Nephron progenitor cell (in vitro differentiated cells): Measurements from ENCODE around the gene UQCRQ.

ENCODE experiments used
- DNase-seq: peaks from one replicate; pipeline ENCODE4 v3.0.0; 2021
- H3K27ac Mint-ChIP-seq: 2 replicates; pipeline ENCODE4 v1.8.0; 2021; ENCODE audit warnings: mild to moderate bottlenecking, moderate library complexity, mixed read lengths
- H3K27me3 Mint-ChIP-seq: 2 replicates; pipeline ENCODE4 v1.8.0; 2021; ENCODE audit warnings: mild to moderate bottlenecking, low read depth, mixed read lengths; ENCODE audit not compliant: poor library complexity
- H3K36me3 Mint-ChIP-seq: 2 replicates; pipeline ENCODE4 v1.8.0; 2021; ENCODE audit warnings: low read depth, mixed read lengths
- H3K4me1 Mint-ChIP-seq: 2 replicates; pipeline ENCODE4 v1.8.0; 2021; ENCODE audit warnings: mixed read lengths
- H3K4me3 Mint-ChIP-seq: 2 replicates; pipeline ENCODE4 v1.8.0; 2021; ENCODE audit warnings: mild to moderate bottlenecking, moderate library complexity, mixed read lengths
- H3K9me3 Mint-ChIP-seq: 2 replicates; pipeline ENCODE4 v1.8.0; 2021; ENCODE audit warnings: mild to moderate bottlenecking, moderate library complexity, mixed read lengths
- TF ChIP-seq, protein P1 (sequence below): fragments of 200-600 bp; sonication (generic); IDR thresholded peaks from 2 replicates; pipeline ENCODE4 v1.5.0; 2021; ENCODE audit warnings: antibody characterized with exemption

Gene UQCRQ

DNA sequence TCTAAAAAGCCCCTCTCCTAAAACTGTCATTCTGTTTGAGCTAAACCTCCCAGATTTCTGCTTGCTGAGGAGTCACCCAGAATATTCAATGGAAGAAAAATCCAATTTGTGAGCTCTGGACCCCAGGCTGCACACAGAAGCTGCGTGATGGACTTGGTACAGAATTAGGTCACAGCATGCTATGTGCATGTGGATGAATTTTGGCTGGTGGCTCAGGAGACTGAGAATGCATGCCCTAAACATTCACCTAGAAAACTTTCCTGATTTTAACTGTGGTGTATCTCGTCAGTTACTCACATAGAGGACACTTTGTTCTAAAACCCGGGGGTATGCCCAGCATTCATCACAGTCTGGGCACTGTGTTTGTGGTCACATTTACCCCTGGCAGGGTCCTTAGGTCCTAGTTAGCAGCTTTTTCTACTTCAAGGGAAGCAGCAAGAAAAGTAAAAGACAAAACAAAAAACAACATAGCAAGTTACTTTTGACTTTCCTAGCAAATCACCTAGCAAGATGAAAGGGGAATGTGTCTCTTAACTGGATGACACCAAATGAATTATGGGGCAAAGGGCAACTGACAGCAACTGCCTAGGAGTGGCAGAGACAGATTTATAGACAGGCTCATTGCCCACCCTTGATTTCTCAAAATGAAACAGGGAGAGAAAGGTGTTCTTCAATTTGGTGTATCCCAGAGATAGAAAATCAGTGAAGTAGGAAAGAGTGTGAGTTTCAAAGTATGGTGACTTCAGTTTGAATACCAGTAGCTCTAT lies 27.7 kb upstream of the UQCRQ start:
- no peak for DNase-seq
- Mint-ChIP-seq H3K4me3 (no peak overlapping the region), H3K27me3 (peaks cover 6% of the 10 kb centered on the region), H3K36me3 (no peaks in the 10 kb centered on the region), H3K4me1 (peaks cover 33% of the 10 kb centered on the region), H3K9me3 (no peaks in the 10 kb centered on the region), H3K27ac (no peak overlapping the region)
- TF ChIP-seq, protein P1, sequence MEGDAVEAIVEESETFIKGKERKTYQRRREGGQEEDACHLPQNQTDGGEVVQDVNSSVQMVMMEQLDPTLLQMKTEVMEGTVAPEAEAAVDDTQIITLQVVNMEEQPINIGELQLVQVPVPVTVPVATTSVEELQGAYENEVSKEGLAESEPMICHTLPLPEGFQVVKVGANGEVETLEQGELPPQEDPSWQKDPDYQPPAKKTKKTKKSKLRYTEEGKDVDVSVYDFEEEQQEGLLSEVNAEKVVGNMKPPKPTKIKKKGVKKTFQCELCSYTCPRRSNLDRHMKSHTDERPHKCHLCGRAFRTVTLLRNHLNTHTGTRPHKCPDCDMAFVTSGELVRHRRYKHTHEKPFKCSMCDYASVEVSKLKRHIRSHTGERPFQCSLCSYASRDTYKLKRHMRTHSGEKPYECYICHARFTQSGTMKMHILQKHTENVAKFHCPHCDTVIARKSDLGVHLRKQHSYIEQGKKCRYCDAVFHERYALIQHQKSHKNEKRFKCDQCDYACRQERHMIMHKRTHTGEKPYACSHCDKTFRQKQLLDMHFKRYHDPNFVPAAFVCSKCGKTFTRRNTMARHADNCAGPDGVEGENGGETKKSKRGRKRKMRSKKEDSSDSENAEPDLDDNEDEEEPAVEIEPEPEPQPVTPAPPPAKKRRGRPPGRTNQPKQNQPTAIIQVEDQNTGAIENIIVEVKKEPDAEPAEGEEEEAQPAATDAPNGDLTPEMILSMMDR, result no peak

DNA sequence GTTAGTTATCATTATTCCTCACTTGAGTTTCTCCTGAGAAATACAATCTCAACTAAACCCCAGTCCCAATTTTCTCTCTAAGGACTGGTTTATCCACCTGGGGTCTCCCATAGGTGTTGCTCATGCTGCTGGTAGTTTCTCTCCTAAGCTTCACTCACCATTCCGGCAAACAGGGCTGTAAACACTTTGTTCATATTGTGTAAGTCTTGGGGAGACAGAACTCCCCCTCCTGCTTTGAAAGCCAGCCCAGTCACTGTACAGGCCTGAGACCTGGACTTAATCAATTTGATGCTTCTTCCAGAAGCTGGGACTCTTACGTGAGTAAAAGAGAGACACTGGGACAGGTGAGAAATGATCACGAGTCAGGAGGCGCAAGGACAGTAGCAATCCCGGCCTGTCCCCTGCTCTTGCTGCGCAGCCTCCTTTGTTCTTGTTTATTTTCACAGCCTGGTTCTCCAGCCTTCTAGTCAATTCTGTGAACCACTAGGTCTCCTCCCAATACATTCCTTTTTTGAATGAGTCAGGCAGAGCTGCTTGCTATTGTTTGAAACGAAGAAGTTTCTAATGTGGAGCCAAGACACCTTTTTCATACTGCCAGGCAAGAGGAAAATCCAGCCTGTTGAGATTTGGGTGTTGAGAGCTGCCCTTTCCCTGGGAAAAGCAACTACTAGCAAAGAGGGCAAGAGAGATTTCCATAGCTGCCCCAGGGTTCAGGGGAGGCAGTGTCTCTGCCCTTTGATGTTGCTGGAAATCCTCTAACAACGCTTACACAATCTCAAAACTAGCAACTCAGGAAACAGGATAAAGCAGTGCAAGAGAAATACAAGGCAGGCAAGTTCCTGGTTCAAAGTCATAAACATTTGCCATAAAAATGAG lies 26.8 kb upstream of the UQCRQ start:
- no peak overlapping the region for H3K27ac Mint-ChIP-seq
- H3K36me3 Mint-ChIP-seq, result no peaks in the 10 kb centered on the region
- no peaks in the 10 kb centered on the region for H3K27me3 Mint-ChIP-seq
- H3K4me1 Mint-ChIP-seq, result peaks cover 33% of the 10 kb centered on the region
- no peaks in the 10 kb centered on the region for H3K9me3 Mint-ChIP-seq
- no peak for DNase-seq
- no peak overlapping the region for H3K4me3 Mint-ChIP-seq
- TF ChIP-seq, protein P1, result no peak

GRCh38 chr5:132840313-132840712 lies 26.1 kb upstream of the UQCRQ start:
- no peaks in the 10 kb centered on the region for H3K9me3 Mint-ChIP-seq
- TF ChIP-seq, protein P1, result no peak
- H3K36me3 Mint-ChIP-seq, result no peaks in the 10 kb centered on the region
- no peak for DNase-seq
- peaks cover 33% of the 10 kb centered on the region for H3K4me1 Mint-ChIP-seq
- H3K27ac Mint-ChIP-seq, result no peak overlapping the region
- peaks cover 1% of the 10 kb centered on the region for H3K27me3 Mint-ChIP-seq
- no peak overlapping the region for H3K4me3 Mint-ChIP-seq

- Mint-ChIP-seq H3K27ac (no peak overlapping the region), H3K4me1 (peaks cover 33% of the 10 kb centered on the region), H3K36me3 (no peaks in the 10 kb centered on the region), H3K27me3 (peaks cover 3% of the 10 kb centered on the region), H3K4me3 (no peak overlapping the region), H3K9me3 (no peaks in the 10 kb centered on the region)
- DNase-seq, result no peak
- TF ChIP-seq, protein P1, result no peak
Observed at GRCh38 chr5:132840896-132841295, 25.5 kb upstream of the UQCRQ start.

DNA sequence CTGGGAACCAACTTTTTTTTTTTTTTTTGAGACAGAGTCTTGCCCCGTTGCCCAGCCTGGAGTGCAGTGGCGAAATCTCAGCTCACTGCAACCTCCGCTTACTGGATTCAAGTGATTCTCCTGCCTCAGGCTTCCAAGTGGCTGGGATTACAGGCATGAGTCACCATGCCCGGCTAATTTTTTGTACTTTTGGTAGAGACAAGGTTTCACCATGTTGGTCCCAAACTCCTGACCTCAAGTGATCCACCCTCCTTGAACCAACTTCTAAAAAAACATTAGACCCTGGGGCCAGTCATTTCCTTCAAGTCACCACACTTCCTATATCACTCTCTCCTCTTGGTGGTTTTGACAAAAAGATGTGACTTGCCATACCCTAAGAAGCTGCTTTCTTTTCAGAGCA lies 25.1 kb upstream of the UQCRQ start:
- no peak for DNase-seq
- H3K4me1 Mint-ChIP-seq, result peaks cover 33% of the 10 kb centered on the region
- H3K27me3 Mint-ChIP-seq, result peaks cover 7% of the 10 kb centered on the region
- no peak overlapping the region for H3K4me3 Mint-ChIP-seq
- no peaks in the 10 kb centered on the region for H3K9me3 Mint-ChIP-seq
- H3K27ac Mint-ChIP-seq, result no peak overlapping the region
- TF ChIP-seq, protein P1, result no peak
- no peaks in the 10 kb centered on the region for H3K36me3 Mint-ChIP-seq
